MM.1S (cell line): ENCODE data around the gene MAGIX.

ENCODE experiments used
- EZH2 ChIP-seq: fragments of 300-600 bp; sonication (generic); optimal IDR thresholded peaks from 2 replicates; pipeline ENCODE3; 2017; ENCODE audit warnings: low read depth, mild to moderate bottlenecking, antibody characterized with exemption, low read length, mixed read lengths
- EZH2phosphoT487 ChIP-seq: fragments of 300-600 bp; sonication (generic); IDR thresholded peaks from 2 replicates; pipeline ENCODE4 v1.6.1; 2018; ENCODE audit warnings: antibody characterized with exemption, low read length
- TF ChIP-seq, protein P1 (sequence below): fragments of 300-600 bp; sonication (generic); IDR thresholded peaks from 2 replicates; pipeline ENCODE4 v1.5.1; 2016; ENCODE audit warnings: antibody characterized with exemption, low read length, mixed read lengths

DNA sequence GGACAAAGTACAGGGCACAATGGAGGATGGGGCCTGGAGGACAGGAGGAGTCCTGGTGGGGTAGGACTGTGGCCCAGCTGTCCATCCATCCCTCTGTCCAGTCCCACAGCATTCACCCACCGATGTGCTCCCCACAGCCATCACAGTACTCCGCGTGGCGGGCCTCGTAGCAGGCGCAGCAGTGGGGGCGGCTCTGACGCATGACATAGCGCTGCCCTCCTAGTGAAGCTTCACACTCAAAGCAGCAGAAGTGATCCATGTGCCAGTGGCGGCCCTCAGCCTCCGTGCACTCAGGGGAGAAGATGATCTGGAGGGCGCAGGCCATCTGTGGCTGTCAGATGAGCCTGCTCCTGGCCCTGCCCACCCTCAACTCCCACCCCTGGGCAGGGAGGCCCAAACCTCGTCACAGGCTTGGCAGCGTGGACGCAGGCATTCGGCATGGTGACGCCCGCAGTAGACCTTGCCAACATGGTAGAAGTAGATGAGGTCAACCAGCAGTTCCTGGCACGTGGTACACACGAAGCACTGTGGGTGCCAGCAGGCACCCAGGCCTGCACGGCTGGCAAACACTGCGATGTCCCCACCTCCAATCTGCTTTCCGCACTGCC is 15.4 kb downstream of the MAGIX start:
- TF ChIP-seq, protein P1, sequence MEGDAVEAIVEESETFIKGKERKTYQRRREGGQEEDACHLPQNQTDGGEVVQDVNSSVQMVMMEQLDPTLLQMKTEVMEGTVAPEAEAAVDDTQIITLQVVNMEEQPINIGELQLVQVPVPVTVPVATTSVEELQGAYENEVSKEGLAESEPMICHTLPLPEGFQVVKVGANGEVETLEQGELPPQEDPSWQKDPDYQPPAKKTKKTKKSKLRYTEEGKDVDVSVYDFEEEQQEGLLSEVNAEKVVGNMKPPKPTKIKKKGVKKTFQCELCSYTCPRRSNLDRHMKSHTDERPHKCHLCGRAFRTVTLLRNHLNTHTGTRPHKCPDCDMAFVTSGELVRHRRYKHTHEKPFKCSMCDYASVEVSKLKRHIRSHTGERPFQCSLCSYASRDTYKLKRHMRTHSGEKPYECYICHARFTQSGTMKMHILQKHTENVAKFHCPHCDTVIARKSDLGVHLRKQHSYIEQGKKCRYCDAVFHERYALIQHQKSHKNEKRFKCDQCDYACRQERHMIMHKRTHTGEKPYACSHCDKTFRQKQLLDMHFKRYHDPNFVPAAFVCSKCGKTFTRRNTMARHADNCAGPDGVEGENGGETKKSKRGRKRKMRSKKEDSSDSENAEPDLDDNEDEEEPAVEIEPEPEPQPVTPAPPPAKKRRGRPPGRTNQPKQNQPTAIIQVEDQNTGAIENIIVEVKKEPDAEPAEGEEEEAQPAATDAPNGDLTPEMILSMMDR: no peak
- TF ChIP-seq EZH2 (no peak), EZH2phosphoT487 (no peak)
